OCI-LY7 (cell line): ENCODE results near the gene EAF2.
"Not testable (repeated sequence)": the region's sequence is repeated elsewhere in the genome, so short reads cannot be mapped to it uniquely, and the experiment has no call there.

Experiments
- CTCF ChIP-seq: fragments of 200-600 bp; sonication (generic); conservative IDR thresholded peaks from 2 replicates; pipeline ENCODE4 v1.5.1; 2014; ENCODE audit warnings: mild to moderate bottlenecking, antibody characterized with exemption, low read length, moderate library complexity, mixed read lengths
- EZH2phosphoT487 ChIP-seq: fragments of 200-600 bp; sonication (generic); IDR thresholded peaks from 2 replicates; pipeline ENCODE4 v1.6.1; 2018; ENCODE audit warnings: low read depth, borderline replicate concordance, mild to moderate bottlenecking, mixed run types, antibody characterized with exemption, low read length, moderate library complexity, mixed read lengths

- not testable (repeated sequence) for TF ChIP-seq CTCF, EZH2phosphoT487
Measured at GRCh38 chr3:121863247-121863646, 28.2 kb downstream of the EAF2 start.
